GM12875 (cell line): ENCODE results near the gene ANLN.

Source experiments
- H3K4me3 ChIP-seq: one replicate; pipeline ENCODE4 v1.5.1; 2011; ENCODE audit warnings: low read depth, low read length, control low read depth
- CTCF ChIP-seq: IDR thresholded peaks from 2 replicates; pipeline ENCODE4 v1.5.1; 2011; ENCODE audit warnings: low read depth, mild to moderate bottlenecking, control low read depth, inconsistent platforms, low read length, moderate library complexity, borderline replicate concordance; ENCODE audit not compliant: insufficient read depth

The ANLN gene

GRCh38 chr7:36391436-36392198 is 2.0 kb downstream of the ANLN start:
- TF ChIP-seq CTCF: no peak
- H3K4me3 ChIP-seq: peak overlapping the region; percentile 32

- TF ChIP-seq CTCF: no peak
- no peak overlapping the region for H3K4me3 ChIP-seq
Observed at GRCh38 chr7:36393826-36394225, 4.2 kb downstream of the ANLN start.

DNA sequence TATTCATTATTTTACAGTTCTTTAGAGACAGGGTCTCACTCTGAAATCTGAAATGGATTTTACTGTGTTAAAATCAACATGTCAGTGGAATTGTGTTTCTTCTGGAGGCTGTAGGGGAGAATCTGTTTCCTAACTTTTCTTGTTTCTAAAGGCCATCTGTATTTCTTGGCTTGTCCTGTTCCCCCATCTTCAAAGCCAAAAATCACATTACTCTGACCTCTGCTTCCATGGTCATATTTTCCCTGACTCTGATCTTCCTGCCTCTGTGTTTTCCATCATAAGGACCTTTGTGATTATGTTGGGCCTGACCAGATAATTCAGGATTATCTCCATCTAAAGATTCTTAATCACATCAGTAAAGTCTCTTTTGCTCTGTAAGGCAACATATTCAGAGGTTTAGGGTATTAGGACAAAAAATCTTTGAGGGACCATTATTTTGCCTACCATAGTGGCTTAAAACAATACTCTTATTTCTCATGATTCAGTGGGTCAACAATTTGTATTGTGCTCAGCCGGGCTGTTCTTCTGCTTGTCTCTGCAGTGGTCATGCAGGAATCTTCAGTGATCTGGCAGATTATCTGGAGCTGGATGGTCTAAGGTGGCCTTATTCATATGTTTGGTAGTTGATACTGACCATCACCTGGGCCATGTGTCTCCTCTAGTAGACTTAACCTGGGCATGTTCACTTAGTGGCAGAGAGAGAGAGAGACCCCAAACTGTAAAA is 5.7 kb downstream of the ANLN start:
- H3K4me3 ChIP-seq: no peak overlapping the region
- TF ChIP-seq CTCF: no peak

- no peak for TF ChIP-seq CTCF
- no peak overlapping the region for H3K4me3 ChIP-seq
Observed at GRCh38 chr7:36396150-36396549, 6.5 kb downstream of the ANLN start.

GRCh38 chr7:36400036-36400435 is 10.4 kb downstream of the ANLN start:
- H3K4me3 ChIP-seq: no peak overlapping the region
- TF ChIP-seq CTCF: no peak

GRCh38 chr7:36400606-36401005 is 10.9 kb downstream of the ANLN start:
- no peak overlapping the region for H3K4me3 ChIP-seq
- TF ChIP-seq CTCF: no peak

DNA sequence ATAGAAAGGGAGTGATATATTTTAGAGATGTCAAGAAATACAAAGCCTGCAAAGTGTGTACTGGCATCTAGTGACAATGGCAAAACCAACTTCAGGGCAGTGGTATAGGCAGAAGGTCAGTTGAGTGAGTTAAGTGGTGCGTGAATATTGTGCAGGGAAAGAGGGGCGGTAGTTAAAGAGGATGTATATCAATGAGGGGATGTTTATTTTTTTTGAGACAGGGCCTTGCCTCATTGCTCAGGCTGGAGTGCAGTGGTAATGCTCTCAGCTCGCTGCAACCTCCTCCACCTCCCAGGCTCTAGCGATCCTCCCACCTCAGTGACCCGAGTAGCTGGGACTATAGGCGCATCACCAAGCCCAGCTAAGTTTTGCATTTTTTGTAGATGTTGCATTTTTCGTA is 13.8 kb downstream of the ANLN start:
- H3K4me3 ChIP-seq: no peak overlapping the region
- TF ChIP-seq CTCF: no peak
